ENCODE measurements around the gene AXIN1.

DNA sequence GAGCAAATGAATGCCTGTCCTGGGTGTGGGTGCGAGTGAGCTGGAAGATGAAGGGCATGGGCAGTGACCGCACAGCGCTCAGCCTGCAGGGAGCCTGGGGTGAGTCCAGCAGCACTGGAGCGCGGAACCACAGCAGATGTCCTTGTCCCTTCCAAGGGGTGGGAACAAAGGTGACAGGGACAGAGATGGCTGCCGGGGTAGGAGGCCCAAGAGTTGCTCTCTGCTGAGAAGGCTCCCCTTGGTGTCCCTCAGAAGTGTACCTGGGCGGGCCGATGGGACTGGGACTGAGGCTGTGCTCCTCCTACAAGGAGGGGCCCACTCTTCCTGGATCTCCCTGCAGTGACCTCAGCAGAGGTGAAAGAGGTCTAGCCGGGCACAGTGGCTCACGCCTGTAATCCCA lies 36.8 kb upstream of the AXIN1 start:
- TF ChIP-seq, protein P1, sequence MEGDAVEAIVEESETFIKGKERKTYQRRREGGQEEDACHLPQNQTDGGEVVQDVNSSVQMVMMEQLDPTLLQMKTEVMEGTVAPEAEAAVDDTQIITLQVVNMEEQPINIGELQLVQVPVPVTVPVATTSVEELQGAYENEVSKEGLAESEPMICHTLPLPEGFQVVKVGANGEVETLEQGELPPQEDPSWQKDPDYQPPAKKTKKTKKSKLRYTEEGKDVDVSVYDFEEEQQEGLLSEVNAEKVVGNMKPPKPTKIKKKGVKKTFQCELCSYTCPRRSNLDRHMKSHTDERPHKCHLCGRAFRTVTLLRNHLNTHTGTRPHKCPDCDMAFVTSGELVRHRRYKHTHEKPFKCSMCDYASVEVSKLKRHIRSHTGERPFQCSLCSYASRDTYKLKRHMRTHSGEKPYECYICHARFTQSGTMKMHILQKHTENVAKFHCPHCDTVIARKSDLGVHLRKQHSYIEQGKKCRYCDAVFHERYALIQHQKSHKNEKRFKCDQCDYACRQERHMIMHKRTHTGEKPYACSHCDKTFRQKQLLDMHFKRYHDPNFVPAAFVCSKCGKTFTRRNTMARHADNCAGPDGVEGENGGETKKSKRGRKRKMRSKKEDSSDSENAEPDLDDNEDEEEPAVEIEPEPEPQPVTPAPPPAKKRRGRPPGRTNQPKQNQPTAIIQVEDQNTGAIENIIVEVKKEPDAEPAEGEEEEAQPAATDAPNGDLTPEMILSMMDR (IDR thresholded peaks at IDR 0.05): no peak
- TF ChIP-seq, protein P2, sequence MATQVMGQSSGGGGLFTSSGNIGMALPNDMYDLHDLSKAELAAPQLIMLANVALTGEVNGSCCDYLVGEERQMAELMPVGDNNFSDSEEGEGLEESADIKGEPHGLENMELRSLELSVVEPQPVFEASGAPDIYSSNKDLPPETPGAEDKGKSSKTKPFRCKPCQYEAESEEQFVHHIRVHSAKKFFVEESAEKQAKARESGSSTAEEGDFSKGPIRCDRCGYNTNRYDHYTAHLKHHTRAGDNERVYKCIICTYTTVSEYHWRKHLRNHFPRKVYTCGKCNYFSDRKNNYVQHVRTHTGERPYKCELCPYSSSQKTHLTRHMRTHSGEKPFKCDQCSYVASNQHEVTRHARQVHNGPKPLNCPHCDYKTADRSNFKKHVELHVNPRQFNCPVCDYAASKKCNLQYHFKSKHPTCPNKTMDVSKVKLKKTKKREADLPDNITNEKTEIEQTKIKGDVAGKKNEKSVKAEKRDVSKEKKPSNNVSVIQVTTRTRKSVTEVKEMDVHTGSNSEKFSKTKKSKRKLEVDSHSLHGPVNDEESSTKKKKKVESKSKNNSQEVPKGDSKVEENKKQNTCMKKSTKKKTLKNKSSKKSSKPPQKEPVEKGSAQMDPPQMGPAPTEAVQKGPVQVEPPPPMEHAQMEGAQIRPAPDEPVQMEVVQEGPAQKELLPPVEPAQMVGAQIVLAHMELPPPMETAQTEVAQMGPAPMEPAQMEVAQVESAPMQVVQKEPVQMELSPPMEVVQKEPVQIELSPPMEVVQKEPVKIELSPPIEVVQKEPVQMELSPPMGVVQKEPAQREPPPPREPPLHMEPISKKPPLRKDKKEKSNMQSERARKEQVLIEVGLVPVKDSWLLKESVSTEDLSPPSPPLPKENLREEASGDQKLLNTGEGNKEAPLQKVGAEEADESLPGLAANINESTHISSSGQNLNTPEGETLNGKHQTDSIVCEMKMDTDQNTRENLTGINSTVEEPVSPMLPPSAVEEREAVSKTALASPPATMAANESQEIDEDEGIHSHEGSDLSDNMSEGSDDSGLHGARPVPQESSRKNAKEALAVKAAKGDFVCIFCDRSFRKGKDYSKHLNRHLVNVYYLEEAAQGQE (IDR thresholded peaks at IDR 0.05): no peak
- TF ChIP-seq, protein P3, sequence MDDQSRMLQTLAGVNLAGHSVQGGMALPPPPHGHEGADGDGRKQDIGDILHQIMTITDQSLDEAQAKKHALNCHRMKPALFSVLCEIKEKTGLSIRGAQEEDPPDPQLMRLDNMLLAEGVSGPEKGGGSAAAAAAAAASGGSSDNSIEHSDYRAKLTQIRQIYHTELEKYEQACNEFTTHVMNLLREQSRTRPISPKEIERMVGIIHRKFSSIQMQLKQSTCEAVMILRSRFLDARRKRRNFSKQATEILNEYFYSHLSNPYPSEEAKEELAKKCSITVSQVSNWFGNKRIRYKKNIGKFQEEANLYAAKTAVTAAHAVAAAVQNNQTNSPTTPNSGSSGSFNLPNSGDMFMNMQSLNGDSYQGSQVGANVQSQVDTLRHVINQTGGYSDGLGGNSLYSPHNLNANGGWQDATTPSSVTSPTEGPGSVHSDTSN (IDR thresholded peaks at IDR 0.05): no peak
